Measurements from ENCODE around the gene TMEM125.

- TF ChIP-seq CBX3 (IDR thresholded peaks at IDR 0.05; ENCODE audit: borderline replicate concordance, low read depth) (no peak), CTCF (IDR thresholded peaks at IDR 0.05 in 2 of 3, conservative IDR thresholded peaks at IDR 0.05 in 1 of 3; ENCODE audit: control insufficient read depth in 2 of 3, extremely low read depth in 1 of 3, insufficient read depth in 1 of 3, low read depth in 3 of 3, low read length in 3 of 3) (no peak), USF2 (IDR thresholded peaks at IDR 0.05; ENCODE audit: borderline replicate concordance, low read depth, low read length) (no peak), SMAD1 (IDR thresholded peaks at IDR 0.05; ENCODE audit: low read depth, partially characterized antibody) (no peak), E4F1 (IDR thresholded peaks at IDR 0.05; ENCODE audit: borderline replicate concordance, partially characterized antibody) (no peak), CUX1 (IDR thresholded peaks at IDR 0.05; ENCODE audit: insufficient replicate concordance, low read depth, low read length) (no peak), HDGF (IDR thresholded peaks at IDR 0.05) (no peak), BCLAF1 (IDR thresholded peaks at IDR 0.05) (no peak), POLR2A (IDR thresholded peaks at IDR 0.05; ENCODE audit: low read depth, low read length) (no peak), IKZF1 (conservative IDR thresholded peaks at IDR 0.05) (no peak)
These were observed 51.6 kb downstream of the TMEM125 start for GRCh38 chr1:43321331-43321891.

Data from GM12878 (cell line).